Breast epithelium (tissue), 4 donors: Measurements from ENCODE around the gene HIP1. TPM values are rescaled to one million over a fixed set of nuclear protein-coding genes. Genes with fewer than 3 reads are reported as not detected.
"Not testable (repeated sequence)": the region's sequence is repeated elsewhere in the genome, so short reads cannot be mapped to it uniquely, and the experiment has no call there.

Source experiments
- DNase-seq, 2 donors: peaks; one replicate each; pipeline ENCODE4 v3.0.0-alpha.2; 2019; ENCODE audit warnings: low spot score in 2 of 2
- H3K27ac ChIP-seq, 2 donors: fragments of 200-600 bp; sonication (generic) in 1 of 2; one replicate each; pipeline ENCODE4 v1.5.1; 2016 to 2019; ENCODE audit warnings: mild to moderate bottlenecking in 1 of 2
- H3K27me3 ChIP-seq, 2 donors: fragments of 200-600 bp; sonication (generic) in 1 of 2; one replicate each; pipeline versions ENCODE4 v1.5.1 to v1.6.0; 2017 to 2019; ENCODE audit warnings: control low read depth in 1 of 2, mild to moderate bottlenecking in 1 of 2
- H3K36me3 ChIP-seq: fragments of 200-600 bp; one replicate; pipeline ENCODE4 v1.5.1; 2019
- H3K4me1 ChIP-seq, 2 donors: fragments of 200-600 bp; sonication (generic); one replicate each; pipeline ENCODE4 v1.5.1; 2016 to 2019; ENCODE audit warnings: control low read depth in 1 of 2
- H3K4me3 ChIP-seq, 3 donors: fragments of 200-600 bp; sonication (generic); 1 replicate in 2 of 3; 2 replicates in 1 of 3; pipeline ENCODE4 v1.5.1; 2016 to 2019; ENCODE audit warnings: mild to moderate bottlenecking in 3 of 3, moderate library complexity in 2 of 3
- H3K9me3 ChIP-seq, 2 donors: fragments of 200-600 bp; sonication (generic) in 1 of 2; one replicate each; pipeline ENCODE4 v1.5.1; 2016 to 2019; ENCODE audit warnings: control low read depth in 1 of 2
- POLR2A ChIP-seq: fragments of 450-650 bp; IDR thresholded peaks from one replicate; pipeline ENCODE4 v1.6.1; 2016; ENCODE audit warnings: antibody characterized with exemption, mild to moderate bottlenecking, moderate library complexity
- POLR2AphosphoS5 ChIP-seq, 3 donors: sonication (generic); formaldehyde crosslinking; IDR thresholded peaks; one replicate each; pipeline ENCODE4 v1.6.1; 2017; ENCODE audit warnings: antibody characterized with exemption in 3 of 3
- intact Hi-C: fragments of 100-400 bp; cut with DNase I; formaldehyde crosslinking; loops from one replicate; pipeline ENCODE4 v1.15.1; 2023; ENCODE audit warnings: low total_unique reads
- total RNA-seq, 3 donors: library from RNA; depleted of rRNA; stranded (reverse); fragments of >200 nt; gene quantifications; one replicate each; pipeline ENCODE4 v1.1.0, GENCODE V29; 2016
- TF ChIP-seq, protein P1 (sequence below), 3 donors: fragments of 450-650 bp; IDR thresholded peaks; one replicate each; pipeline ENCODE4 v1.5.1; 2016 to 2017; ENCODE audit warnings: antibody characterized with exemption in 3 of 3, mild to moderate bottlenecking in 3 of 3, moderate library complexity in 3 of 3

The HIP1 gene
- total RNA-seq: 10 to 100 TPM; 20.6 to 24.6 (median 23.8) TPM

DNA sequence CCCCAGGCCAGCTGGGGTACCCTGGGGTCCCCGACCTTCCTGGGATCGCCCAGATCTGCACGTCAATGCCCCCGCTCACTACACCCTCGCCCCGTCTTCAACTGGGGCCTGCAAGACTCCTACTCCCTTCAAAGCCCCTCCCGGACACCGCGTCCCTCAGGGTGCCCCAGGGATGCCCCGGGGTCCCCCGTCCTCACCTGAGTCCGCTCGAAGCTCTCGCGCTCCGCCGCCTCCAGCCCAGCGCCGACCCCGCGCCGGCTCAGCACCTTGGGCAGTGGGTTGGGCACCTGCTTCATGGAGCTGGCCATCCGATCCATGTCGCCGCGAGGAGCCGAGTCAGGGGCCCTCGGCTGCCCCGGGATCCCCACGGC is at the start of gene HIP1:
Gene HIP1, minus strand, starts transcription at position 338 of the 371 bp plus-strand sequence. Its CDS starts 21 bp downstream, at position 317.
- intact Hi-C loops: no loop called here
- Histone ChIP-seq H3K4me3 (peak within 1 kb of the TSS; percentile 85 to 97 (median 94)), H3K36me3 (no peaks in the 10 kb centered on the region), H3K4me1 (no peaks in the 10 kb centered on the region), H3K27ac (peak within 1 kb of the TSS; percentile 75 to 79), H3K27me3 (no peaks in the 10 kb centered on the region), H3K9me3 (no peaks in the 10 kb centered on the region)
- peak in 1 of 2 donors; percentile 53 for DNase-seq
- TF ChIP-seq, protein P1, sequence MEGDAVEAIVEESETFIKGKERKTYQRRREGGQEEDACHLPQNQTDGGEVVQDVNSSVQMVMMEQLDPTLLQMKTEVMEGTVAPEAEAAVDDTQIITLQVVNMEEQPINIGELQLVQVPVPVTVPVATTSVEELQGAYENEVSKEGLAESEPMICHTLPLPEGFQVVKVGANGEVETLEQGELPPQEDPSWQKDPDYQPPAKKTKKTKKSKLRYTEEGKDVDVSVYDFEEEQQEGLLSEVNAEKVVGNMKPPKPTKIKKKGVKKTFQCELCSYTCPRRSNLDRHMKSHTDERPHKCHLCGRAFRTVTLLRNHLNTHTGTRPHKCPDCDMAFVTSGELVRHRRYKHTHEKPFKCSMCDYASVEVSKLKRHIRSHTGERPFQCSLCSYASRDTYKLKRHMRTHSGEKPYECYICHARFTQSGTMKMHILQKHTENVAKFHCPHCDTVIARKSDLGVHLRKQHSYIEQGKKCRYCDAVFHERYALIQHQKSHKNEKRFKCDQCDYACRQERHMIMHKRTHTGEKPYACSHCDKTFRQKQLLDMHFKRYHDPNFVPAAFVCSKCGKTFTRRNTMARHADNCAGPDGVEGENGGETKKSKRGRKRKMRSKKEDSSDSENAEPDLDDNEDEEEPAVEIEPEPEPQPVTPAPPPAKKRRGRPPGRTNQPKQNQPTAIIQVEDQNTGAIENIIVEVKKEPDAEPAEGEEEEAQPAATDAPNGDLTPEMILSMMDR (IDR thresholded peaks at IDR 0.05): no peak
- TF ChIP-seq POLR2AphosphoS5 (IDR thresholded peaks at IDR 0.05) (peak in 1 of 3 donors; percentile 12), POLR2A (no peak)

DNA sequence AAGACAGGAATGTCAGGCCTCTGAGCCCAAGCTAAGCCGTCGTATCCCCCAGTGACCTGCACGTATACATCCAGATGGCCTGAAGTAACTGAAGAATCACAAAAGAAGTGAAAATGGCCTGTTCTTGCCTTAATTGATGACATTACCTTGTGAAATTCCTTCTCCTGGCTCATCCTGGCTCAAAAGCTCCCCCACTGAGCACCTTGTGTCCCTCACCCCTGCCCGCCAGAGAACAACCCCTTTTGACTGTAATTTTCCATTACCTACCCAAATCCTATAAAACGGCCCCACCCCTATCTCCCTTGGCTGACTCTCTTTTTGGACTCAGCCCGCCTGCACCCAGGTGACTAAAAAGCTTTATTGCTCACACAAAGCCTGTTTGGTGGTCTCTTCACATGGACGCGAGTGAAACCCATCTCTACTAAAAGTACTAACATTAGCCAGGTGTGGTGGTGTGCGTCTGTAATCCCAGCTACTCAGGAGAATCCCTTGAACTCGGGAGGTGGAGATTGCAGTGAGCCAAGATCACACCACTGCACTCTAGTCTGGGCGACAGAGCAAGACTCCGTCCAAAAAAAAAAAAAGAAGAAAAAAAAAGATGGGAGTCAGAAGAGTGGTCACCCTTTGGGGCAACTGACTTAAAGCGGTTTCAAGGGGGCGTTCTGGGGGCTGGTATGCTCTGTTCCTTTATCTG is 49.6 kb upstream of the HIP1 start:
- not testable (repeated sequence) for H3K27me3 ChIP-seq, DNase-seq, H3K9me3 ChIP-seq, H3K27ac ChIP-seq, H3K36me3 ChIP-seq, H3K4me3 ChIP-seq, H3K4me1 ChIP-seq
- intact Hi-C loops: loop anchor here (10.0 kb wide), 1 partner anchor 1524 kb away; no protein-coding TSS in a partner anchor

DNA sequence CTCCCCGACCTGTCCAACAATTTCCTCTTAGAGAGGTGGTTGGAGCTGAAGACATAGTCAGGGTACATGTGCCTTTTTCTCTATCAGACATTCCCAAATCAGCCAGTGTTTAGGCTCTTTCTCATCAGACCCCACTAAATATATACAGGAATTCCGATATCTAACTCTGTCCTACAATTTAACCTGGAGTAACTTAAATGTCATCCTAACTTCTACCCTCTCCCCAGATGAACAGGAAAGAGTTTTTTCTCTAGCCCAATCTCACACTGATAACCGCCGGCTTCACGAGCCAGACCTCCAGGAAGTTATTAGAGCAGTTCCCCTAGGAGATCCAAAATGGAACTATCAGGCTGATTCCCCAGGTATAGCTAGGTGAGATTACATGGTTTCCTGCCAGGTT is 44.3 kb upstream of the HIP1 start:
- not testable (repeated sequence) for H3K27ac ChIP-seq, DNase-seq, H3K9me3 ChIP-seq, H3K36me3 ChIP-seq, H3K4me1 ChIP-seq, H3K4me3 ChIP-seq, H3K27me3 ChIP-seq
- intact Hi-C loops: loop anchor here (10.0 kb wide), 1 partner anchor 1518 kb away; no protein-coding TSS in a partner anchor

DNA sequence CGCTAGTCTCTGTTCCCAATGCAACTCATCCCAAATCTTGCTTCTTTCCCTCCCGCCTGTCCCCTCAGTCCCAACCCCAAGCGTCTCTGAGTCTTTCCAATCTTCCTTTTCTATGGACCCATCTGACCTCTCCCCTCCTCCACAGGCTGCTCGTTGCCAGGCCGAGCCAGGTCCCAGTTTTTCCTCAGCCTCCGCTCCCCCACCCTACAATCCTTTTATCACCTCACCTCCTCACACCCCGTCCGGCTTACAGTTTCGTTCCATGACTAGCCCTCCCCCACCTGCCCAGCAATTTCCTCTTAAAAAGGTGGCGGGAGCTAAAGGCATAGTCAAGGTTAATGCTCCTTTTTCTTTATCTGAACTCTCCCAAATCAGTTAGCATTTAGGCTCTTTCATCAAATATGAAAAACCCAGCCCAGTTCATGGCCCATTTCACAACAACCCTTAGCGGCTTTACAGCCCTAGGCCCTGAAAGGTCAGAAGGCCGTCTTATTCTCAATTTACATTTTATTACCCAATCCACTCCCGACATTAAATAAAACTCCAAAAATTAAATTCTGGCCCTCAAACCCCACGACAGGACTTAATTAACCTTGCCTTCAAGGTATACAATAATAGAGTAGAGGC is 42.0 kb upstream of the HIP1 start:
- not testable (repeated sequence) for H3K9me3 ChIP-seq, H3K36me3 ChIP-seq, H3K27me3 ChIP-seq, H3K4me1 ChIP-seq, DNase-seq, H3K4me3 ChIP-seq, H3K27ac ChIP-seq
- intact Hi-C loops: loop anchor here (10.0 kb wide), 1 partner anchor 1516 kb away; no protein-coding TSS in a partner anchor

- H3K4me1 ChIP-seq: not testable (repeated sequence)
Measured at GRCh38 chr7:75779516-75779915, 40.8 kb upstream of the HIP1 start.

DNA sequence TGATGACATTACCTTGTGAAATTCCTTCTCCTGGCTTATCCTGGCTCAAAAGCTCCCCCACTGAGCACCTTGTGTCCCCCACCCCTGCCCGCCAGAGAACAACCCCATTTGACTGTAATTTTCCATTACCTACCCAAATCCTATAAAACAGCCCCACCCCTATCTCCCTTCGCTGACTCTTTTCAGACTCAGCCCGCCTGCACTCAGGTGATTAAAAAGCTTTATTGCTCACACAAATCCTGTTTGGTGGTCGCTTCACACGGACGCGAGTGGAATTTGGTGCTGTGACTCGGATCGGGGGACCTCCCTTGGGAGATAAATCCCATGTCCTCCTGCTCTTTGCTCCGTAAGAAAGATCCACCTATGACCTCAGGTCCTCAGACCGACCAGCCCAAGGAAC is 40.3 kb upstream of the HIP1 start:
- H3K36me3 ChIP-seq, H3K9me3 ChIP-seq, H3K27ac ChIP-seq, H3K4me3 ChIP-seq, H3K27me3 ChIP-seq, DNase-seq, H3K4me1 ChIP-seq, intact Hi-C loops: not testable (repeated sequence)

More at GRCh38 chr7:75779516-75779915, 40.8 kb upstream of the HIP1 start:
- H3K27ac ChIP-seq, H3K36me3 ChIP-seq, intact Hi-C loops, DNase-seq, H3K9me3 ChIP-seq, H3K4me3 ChIP-seq, H3K27me3 ChIP-seq: not testable (repeated sequence)

- Histone ChIP-seq H3K9me3 (no peaks in the 10 kb centered on the region), H3K4me1 (no peaks in the 10 kb centered on the region), H3K27me3 (no peaks in the 10 kb centered on the region), H3K4me3 (no peak overlapping the region), H3K27ac (no peak overlapping the region), H3K36me3 (no peaks in the 10 kb centered on the region)
- intact Hi-C loops: no loop called here
- no peak for DNase-seq
- TF ChIP-seq POLR2AphosphoS5 (IDR thresholded peaks at IDR 0.05) (no peak), POLR2A (no peak)
- TF ChIP-seq, protein P1 (IDR thresholded peaks at IDR 0.05): no peak
Measured at GRCh38 chr7:75776295-75776971, 37.7 kb upstream of the HIP1 start.

DNA sequence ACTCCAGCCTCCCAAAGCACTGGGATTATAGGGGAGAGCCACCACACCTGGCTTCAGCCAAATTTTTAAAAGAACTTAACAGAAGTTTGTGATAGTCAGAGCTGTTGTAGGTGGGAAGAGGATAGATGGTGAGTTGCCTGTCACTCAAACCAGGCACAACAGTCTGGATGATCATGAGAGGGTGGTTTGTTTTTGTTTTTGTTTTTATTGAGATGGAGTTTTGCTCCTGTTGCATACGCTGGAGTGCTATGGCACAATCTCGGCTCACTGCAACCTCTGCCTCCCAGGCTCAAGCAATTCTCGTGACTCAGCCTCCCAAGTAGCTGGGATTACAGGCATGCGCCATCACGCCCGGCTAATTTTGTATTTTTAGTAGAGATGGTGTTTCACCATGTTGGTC is 35.2 kb upstream of the HIP1 start:
- H3K9me3 ChIP-seq, H3K4me3 ChIP-seq, H3K36me3 ChIP-seq, intact Hi-C loops, H3K4me1 ChIP-seq, H3K27ac ChIP-seq, DNase-seq, H3K27me3 ChIP-seq: not testable (repeated sequence)
